HG03025 (cell line): Measurements from ENCODE around the gene FBXO22.

Source experiments
- ATAC-seq: cut with Tn5 transposase; IDR thresholded peaks from one replicate; pipeline ENCODE4 v1.9.1; 2021; ENCODE audit warnings: mild to moderate bottlenecking, moderate library complexity; ENCODE audit not compliant: unreplicated experiment, low FRiP score

The FBXO22 gene

DNA sequence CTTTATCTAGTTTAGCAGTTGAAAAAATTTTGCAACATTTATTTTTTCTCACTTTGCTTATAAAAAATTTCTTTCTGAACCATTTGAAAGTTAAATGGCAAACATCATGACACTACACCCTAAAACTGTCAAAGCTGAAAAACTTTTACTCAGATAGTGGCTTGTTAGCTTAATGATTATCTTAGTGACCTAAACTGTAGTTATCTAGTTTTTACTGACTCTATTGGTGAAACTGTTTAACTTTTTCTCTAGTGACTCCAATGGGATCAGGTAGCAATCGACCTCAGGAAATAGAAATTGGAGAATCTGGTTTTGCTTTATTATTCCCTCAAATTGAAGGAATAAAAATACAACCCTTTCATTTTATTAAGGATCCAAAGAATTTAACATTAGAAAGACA lies 13.3 kb downstream of the FBXO22 start:
- ATAC-seq = no peak

DNA sequence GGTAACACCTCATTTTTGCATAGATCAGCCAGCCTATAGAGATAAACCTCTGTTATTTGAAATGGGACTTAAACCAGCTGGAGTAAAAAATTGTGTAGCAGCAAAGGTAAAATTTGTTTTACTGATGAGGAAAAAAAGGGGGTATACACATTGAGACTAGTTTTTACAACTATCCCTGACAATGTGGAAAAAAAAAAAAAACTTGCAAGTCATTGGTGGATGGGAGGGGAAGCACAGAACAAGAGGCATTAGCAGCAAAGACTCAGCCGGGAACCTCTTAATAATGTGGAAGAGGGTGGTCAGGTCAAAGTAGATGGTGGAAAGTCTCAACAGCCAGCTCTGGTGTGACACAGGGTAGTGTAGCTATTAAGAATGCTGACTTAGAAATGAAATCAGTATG lies 14.5 kb downstream of the FBXO22 start:
- no peak for ATAC-seq

DNA sequence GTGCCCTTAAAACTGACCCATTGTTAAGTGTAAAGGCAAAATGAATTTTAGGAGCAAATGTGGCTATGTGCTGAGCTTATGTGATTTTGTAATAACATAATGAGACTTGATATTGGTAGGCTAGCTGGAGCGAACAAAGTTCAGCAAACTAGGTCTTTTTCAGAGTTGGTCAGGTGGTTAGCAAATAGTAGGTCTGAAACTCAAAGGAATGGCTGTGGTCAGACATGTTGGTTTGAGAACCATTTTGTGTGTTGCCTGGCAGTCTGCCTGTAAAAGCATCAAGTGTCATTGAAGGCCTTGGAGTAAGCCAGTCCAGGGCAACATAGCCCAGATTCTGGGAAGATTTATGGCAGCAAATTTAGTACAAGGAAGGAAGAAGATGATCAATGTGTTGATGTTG lies 16.4 kb downstream of the FBXO22 start:
- ATAC-seq = no peak

DNA sequence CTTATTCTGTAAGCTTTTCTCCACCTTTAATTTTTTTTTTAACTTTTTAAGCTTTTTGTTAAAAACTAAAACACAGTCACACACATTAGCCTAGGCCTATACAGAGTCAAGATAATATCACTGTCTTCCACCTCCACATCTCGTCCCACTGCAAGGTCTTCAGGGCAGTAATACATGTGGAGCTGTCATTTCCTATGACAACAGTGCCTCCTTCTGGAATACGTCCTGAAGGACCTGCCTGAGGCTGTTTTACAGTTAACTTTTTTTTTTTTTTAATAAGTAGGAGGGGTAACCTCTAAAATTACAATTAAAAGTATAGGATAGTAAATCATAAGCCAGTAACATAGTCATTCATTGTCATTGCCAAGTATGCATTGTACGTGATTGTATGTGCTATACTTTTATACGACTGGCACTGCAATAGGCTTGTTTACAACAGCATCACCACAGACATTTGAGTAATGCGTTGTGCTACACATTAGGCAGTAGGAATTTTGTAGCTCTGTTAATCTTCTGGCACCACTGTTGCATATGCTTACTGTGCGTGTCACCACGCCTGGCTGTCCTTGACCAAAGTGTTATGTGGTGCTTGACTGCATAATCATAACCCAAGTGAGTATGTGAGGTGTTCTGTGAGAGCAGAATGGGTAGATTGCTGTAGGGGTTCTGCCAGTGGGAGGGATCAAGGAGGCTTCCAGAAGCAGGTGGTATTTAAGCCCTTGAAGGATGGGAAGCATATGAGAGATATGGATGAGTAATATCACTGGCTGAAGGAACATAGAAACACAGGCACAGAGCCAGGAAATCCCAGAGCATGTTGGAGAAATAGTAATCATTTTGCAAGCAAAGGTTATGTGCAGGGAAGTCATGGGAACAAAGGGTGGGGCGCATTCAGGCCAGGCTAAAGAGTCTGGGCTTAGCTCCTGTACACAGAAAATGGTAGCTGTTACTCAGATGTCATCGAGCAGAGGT lies 18.3 kb downstream of the FBXO22 start:
- ATAC-seq = no peak

DNA sequence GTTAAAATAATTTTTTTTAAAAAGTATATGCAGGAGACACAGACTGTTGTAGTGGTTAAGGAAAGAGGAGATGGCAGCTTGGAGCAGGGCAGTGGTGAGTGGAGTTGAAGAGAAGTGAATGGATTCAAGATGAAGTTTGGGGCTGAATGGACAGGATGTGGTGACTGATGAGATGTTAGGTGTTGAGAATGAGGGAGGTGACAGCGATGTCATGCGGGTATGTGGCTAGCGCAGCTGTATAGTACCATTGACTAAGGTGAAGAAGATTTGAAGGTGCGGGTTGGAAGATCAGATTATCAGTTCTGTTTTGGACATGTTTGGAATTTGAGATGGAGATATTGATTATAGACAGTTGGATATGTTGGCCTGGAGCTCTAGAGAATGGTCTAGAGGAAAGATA lies 20.1 kb downstream of the FBXO22 start:
- no peak for ATAC-seq

DNA sequence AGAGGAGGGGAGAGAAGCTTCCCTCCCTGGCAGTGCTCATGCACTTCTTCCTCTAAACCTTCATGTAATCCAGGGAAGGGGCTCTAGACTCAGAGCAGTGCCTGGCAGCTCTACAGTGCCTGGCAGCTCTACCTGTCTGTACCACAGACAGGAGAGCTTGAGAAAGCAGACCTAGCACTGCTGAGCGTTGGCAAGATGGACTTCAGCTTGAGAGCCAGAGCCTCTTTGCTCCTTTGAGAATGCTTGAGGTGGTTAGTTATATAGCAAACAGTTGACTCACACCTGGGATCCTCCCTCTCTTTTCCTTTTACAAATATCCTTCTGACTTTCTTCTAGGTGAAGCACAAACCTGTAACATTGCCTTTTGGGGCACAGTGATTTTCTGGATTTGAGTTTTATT lies 20.9 kb downstream of the FBXO22 start:
- ATAC-seq = no peak

DNA sequence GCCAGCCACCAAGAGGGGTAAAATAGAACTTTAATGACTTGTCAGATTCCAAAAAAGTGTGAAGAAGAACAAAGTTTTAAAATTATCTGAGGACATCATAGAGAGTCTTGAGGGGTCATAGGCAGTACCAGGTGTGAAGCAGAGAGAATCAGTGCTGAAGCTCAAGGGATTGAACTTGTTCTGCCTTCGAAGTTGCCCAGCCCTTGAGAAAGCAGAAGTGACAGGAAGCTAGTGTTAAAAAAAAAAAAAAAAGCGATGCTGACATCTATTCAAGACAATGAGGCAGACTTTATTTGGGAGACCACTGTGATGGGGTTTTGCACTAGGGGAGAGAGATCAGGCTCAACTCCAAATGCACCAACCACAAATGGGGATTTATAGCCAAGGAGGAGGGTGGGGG lies 21.8 kb downstream of the FBXO22 start:
- no peak for ATAC-seq

DNA sequence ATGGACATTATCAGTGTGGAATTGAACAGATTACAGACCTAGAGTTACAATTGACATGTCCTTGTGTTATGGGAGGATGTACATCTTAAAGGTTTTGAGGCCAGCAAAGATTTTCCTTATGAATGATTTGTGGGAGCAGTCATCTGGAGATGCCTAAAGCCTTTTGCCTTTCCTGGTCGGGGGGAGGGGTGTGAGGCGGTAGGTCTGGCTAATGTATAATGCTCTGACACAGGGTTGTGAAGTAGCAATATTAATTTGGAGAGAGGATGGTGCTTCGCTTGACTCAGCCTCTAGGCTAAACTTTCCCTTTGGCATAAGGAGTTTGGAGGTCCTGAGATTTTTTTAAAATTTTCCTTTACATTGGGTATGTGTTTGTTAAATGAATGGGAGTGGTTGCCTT lies 23.3 kb downstream of the FBXO22 start:
- ATAC-seq = no peak

DNA sequence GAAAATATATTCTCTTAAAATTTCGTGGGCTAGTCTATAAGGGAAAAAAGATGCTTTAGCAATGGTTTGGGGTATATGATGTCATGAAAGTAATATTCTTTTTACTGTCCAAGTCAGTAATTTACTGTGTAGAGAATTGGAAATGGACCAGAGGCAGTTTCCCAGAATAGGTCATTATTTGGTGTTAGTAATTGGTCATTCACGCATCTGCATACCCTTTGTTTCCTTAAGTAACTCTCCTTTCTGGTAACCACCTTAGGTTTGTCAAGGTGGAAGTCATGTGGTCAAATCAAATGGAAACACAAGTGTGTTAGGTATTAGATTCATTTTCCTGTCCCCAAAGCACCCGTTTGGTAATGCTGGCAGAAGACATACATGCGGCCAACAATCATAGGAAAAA lies 23.9 kb downstream of the FBXO22 start:
- no peak for ATAC-seq

DNA sequence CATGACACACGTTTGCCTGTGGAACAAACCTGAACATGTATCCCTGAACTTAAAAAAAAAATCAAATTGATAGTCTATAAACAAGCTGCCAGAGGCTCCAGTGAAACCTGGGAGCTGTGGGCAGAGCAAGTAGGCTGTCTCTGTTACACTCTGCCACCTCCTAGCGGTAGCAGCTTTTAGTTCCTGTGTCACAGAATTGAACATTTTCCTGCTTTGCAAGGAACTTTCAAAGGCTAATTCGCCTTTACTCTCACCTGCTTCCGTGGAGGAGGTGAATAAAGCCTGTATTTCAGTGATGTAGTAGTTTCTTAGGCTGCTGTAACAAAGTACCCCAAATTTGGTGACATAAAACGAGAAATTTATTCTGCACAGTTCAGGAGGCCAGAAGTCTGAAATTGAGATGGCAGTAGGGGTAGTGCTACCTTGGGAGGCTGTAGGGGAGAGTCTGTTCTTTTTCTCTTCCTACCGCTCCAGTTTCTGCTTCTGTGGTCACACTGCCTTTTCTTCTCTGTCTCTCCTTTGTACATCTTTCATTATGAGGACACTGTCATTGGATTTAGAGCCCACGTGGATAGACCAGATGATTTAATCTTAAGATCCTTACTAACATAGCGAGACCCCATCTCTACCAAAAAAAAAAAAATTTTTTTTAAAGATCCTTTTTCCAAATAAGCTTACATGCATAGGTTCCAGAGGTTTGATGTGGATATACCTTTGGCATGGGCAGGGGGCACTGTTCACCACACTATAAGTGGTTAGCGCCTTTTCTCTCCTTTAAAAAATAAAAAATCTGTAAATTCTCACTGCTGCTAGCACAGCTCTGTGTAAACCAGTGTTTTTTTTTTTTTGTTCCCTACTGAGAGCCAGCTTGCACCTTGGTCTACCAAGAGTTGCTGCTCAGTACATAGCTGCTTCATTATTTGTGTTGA lies 25.3 kb downstream of the FBXO22 start:
- ATAC-seq = no peak

DNA sequence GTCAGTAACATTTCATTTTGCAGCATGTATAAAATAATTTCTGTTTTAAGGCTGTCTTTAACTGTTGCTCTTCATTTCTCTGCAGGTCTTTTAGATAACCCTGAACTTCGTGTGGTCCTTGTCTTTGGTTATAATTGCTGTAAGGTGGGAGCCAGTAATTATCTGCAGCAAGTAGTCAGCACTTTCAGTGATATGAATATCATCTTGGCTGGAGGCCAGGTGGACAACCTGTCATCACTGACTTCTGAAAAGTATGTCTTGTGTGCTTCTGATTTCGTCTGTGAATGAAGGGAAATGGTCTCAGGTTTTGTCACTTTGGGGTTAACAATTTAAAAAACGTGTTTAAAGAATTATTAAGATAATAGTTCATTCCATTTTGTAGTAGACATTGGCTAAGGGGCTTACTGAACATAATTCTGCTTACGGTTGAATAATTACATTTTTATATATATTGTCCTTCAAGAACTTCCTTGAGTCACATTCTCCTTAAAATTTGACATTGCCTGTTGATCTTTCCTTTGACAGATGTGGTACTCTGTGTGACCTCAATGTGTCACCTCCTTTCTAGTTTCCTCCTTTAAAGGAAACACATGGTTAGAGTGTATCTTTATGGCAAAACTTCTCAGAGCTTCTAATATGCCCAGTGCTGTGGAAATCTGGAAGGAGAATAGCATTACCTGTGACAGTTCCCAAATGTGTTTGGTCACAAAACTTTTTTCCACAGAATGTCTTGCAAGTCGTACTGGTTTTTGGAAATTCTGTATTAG lies 26.3 kb downstream of the FBXO22 start:
- no peak for ATAC-seq

DNA sequence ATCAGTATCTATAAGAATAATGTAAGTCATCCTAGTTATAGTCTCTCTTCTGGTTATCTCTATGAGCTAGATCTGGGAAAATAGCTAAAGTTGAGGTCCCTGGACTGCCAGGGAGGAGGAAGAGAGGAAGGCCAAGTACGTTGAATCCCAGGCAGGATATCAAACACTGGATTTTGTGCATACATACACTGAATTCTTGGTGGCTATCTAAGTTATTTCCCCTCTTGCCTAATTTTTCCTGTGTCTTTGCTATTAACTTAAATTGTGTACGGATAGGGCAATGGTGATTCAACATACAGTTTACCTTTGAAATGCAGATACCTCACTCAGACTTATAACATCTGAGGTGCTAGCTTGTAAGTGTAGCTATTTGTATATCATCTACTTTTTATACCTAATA lies 27.2 kb downstream of the FBXO22 start:
- no peak for ATAC-seq

DNA sequence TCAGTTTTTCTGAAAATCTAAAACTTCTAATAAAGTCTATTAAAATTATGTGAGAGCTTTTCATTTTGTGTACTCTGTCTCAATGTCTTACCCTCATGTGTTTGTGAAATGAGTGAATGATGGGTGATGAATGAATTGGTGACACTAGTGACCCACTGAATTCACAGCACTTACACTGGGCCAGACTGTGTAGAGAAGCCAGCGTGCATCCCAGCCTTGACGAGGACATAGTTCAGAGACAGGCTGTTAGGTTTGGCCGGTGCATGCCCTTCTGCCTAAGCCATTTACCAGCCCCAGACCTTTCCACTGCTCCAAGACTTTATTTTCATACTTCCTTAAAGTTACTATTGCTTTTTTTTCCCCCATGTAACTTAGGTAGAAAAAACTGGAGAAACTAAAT lies 38.8 kb downstream of the FBXO22 start:
- ATAC-seq = no peak

DNA sequence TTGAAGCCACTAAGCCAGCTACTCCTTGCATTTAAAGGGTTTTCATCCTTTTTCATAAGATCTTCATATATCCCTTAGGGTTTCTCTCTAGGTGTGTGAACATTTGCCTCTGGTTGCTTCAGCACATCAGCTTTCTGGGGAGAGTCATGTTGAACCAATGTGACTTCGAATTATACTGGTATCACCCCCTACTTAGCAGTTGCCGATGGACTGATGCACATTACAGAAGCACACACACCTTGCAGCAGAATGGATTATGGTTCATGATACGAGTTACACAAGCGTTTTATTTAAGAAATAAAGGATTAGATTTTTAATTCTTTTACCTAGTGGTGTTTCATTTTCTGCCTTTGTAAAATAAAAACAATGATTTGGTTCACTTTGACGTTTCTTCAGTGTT lies 39.6 kb downstream of the FBXO22 start:
- ATAC-seq = no peak

DNA sequence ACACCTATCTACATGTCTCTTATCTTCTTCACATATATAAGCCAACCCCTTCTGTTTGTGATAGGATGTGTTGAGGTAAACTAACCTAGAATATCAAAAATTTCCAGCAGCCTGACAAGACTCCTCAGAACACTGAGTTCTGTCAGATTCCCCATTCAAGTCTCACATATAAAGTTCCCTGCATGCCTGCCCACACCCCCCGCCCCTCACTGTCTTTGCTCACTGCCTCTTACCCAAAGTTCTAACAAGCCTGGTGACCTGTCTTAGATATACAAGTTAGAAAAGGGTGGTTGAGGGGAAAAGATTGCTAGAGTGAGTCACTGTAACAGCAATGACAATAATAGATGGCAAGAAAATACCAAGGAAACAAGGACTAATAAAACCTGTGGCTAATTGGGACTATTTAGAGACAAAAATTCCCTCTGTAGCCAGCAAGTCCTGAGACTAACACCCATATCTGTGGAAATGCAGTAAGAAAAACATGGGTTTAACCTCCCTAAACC lies 40.1 kb downstream of the FBXO22 start:
- no peak for ATAC-seq

DNA sequence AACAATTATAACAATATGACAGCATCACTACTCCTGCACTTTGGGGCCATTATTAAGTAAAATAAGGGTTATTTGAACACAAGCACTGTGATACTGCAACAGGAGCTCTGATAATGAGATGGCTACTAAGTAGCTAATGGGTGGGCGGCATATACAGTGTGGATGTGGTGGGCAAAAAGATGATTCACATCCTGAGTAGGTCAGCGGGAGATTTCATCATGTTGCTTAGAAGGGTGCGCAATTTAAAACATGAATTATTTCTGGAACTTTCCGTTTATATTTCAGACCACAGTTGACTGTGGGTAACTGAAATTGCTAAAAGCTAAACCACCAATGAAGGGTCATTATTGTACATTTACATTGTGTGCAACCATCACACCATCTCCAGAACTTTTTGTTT lies 42.3 kb downstream of the FBXO22 start:
- no peak for ATAC-seq

DNA sequence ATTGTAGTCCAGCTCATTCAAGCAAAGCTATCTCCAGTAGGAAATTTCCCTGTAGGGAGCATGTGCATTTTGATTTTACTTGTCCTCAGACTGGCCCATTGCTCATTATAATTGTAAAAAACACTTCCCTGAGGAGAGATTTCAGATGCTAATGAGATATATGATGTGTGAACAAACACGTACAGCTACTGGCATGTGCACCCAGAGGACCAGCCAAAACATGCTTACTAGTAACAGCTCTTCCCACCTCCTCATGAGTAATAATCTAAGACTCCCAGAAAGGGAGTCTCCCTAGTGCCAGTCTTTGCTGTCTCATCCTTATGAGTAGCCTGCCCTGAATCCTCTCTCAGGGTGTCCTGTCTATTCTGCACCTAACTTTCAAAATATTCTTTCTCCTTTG lies 43.4 kb downstream of the FBXO22 start:
- no peak for ATAC-seq

DNA sequence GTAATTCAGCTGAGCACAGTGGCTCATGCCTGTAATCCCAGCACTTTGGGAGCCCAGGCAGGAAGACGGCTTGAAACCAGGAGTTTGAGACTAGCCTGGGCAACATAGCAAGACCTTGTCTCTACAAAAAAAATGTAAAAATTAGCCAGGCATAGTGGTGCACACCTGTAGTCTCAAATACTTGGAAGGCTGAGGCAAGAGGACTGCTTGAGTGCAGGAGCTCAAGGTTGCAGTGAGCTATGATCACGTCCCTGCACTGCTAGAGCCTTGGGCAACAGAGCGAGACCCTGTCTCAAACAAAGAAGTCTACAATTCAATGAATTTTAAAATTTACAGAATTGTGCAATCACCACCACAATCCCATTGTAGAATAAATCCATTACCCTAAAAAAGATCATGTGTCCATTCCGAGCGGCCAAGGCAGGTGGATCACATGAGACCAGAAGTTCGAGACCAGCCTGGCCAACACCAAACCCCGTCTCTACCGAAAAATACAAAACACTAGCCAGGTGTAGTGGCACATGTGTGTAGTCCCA lies 45.2 kb downstream of the FBXO22 start:
- no peak for ATAC-seq

DNA sequence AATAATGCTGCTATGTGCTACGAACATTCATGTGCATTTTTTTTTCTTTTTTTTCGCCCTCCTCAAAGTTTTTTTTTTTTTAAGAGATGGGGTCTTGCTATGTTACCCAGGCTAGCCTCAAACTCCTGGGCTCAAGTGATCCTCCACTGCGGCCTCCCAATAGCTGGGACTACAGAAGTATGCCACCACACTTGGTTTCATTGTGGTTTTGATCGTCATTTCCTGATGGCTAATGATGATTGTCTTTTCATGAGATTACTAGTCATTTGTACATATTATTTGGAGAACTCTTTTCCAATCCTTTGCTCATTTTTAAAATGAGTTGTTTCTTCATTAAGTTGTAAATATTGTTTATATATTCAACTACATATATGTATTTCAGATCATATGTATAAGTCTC lies 48.8 kb downstream of the FBXO22 start:
- ATAC-seq = no peak

DNA sequence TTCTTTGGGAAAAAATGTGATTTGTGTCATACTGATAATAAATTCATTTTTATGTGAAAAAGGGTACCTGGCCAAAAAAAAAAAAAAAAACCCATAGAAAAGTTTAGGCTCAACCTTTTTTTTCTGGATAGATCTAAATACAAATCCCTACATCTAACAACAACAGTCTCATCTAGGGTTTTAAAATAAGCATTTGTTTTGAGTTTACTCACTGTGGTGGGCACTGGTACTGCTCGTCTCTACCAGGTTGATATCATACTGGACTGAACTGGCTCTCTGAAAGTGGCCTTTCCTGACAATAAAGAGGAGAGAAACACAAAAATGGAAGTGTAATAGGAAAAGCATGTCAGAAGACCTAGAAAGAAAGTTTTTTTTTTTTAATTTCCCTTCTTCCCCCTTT lies 52.0 kb downstream of the FBXO22 start:
- ATAC-seq = no peak
